ENCODE data around the gene MALRD1. TPM values are rescaled to one million over a fixed set of nuclear protein-coding genes. Genes with fewer than 3 reads are reported as not detected.

The MALRD1 gene
- total RNA-seq, 1 experiment from 2014 or later: not detected

GRCh38 chr10:19730907-19731217 lies 682.3 kb downstream of the MALRD1 start:
- Histone ChIP-seq H3K9me3 (ENCODE audit: control insufficient read depth, insufficient read depth, low read depth, low read length) (no peaks in the 10 kb centered on the region), H3K27me3 (ENCODE audit: control insufficient read depth, insufficient read depth, low read length) (no peaks in the 10 kb centered on the region), H3K4me1 (ENCODE audit: control insufficient read depth, insufficient read depth, low read length) (no peaks in the 10 kb centered on the region), H3K27ac (ENCODE audit: low read length) (no peak overlapping the region), H3K36me3 (ENCODE audit: control insufficient read depth, insufficient read depth, low read length) (no peaks in the 10 kb centered on the region), H3K4me3 (ENCODE audit: low read depth in 2 of 2, low read length in 2 of 2) (no peak overlapping the region)
- ChIA-PET POLR2A (no interaction called here), CTCF (no interaction called here)
- DNase-seq (ENCODE audit: low read depth, low spot score) (no peak), ATAC-seq (no peak)
- in situ Hi-C loops (cut with HindIII; ENCODE audit: low pct_unique_long_range_greater_than_20kb, low sequenced_read_pairs) (no loop called here), intact Hi-C loops (cut with micrococcal nuclease; ENCODE audit: unreplicated experiment) (no loop called here)
- TF ChIP-seq REST (IDR thresholded peaks at IDR 0.05; ENCODE audit: insufficient read depth in 1 of 2, low read depth in 2 of 2, low read length in 1 of 2) (no peak), TCF7L2 (IDR thresholded peaks at IDR 0.05; ENCODE audit: low read depth, low read length) (no peak)
- BruUV-seq (replicated peaks): no TSS peak

- TF ChIP-seq CTCF (IDR thresholded peaks at IDR 0.05) (no peak), SIN3A (IDR thresholded peaks at IDR 0.05; ENCODE audit: borderline replicate concordance, insufficient read depth, low read depth, low read length) (no peak), TCF7L2 (IDR thresholded peaks at IDR 0.05; ENCODE audit: low read depth, low read length) (no peak), REST (IDR thresholded peaks at IDR 0.05; ENCODE audit: insufficient read depth in 1 of 2, low read depth in 2 of 2, low read length in 1 of 2) (no peak), POLR2AphosphoS5 (IDR thresholded peaks at IDR 0.05; ENCODE audit: low read depth, low read length) (no peak)
- in situ Hi-C loops (cut with HindIII; ENCODE audit: low pct_unique_long_range_greater_than_20kb, low sequenced_read_pairs): no loop called here
- CTCF ChIA-PET: no interaction called here
- H3K36me3 ChIP-seq (ENCODE audit: control insufficient read depth, insufficient read depth, low read length): no peaks in the 10 kb centered on the region
- POLR2A ChIA-PET: no interaction called here
- no peak for ATAC-seq
- no peaks in the 10 kb centered on the region for H3K9me3 ChIP-seq (ENCODE audit: control insufficient read depth, insufficient read depth, low read depth, low read length)
- BruUV-seq (replicated peaks): no TSS peak
- H3K4me3 ChIP-seq (ENCODE audit: low read depth in 2 of 2, low read length in 2 of 2): no peak overlapping the region
- DNase-seq (ENCODE audit: low read depth, low spot score): no peak
- no peak overlapping the region for H3K27ac ChIP-seq (ENCODE audit: low read length)
- H3K27me3 ChIP-seq (ENCODE audit: control insufficient read depth, insufficient read depth, low read length): no peaks in the 10 kb centered on the region
- intact Hi-C loops (cut with micrococcal nuclease; ENCODE audit: unreplicated experiment): no loop called here
- no peaks in the 10 kb centered on the region for H3K4me1 ChIP-seq (ENCODE audit: control insufficient read depth, insufficient read depth, low read length)
Observed at GRCh38 chr10:19731560-19731959, 683.0 kb downstream of the MALRD1 start.

Data from Panc1 (cell line).